H1 (cell line): ENCODE results near the gene ACLY. TPM values are rescaled to one million over a fixed set of nuclear protein-coding genes. Genes with fewer than 3 reads are reported as not detected.

ENCODE experiments used
- CTCF ChIA-PET: fragments of 300-600 bp; sonication (Branson Sonifier 250); formaldehyde crosslinking; loops from one replicate; lab custom pipeline; 2021; ENCODE audit not compliant: partially characterized antibody; lab: Charles Lee
- POLR2A ChIA-PET: fragments of 300-600 bp; sonication (Branson Sonifier 250); formaldehyde crosslinking; loops from one replicate; lab custom pipeline; 2021; ENCODE audit warnings: inconsistent platforms; ENCODE audit not compliant: partially characterized antibody; lab: Charles Lee
- DNase-seq, 2 experiments: peaks; one replicate each; pipeline versions ENCODE4 v3.0.0 to v3.0.0-alpha.2; 2010 to 2022; ENCODE audit warnings: low spot score in 2 of 2, low read depth in 1 of 2, mixed read lengths in 1 of 2
- FAIRE-seq: peaks from 2 replicates; lab custom pipeline; 2011; peaks lifted over from hg19 to GRCh38; lab: Jason Lieb, UNC
- H2AFZ ChIP-seq: 2 replicates; pipeline ENCODE4 v1.8.1; 2012; ENCODE audit warnings: low read length, inconsistent platforms
- H2AK5ac ChIP-seq: 2 replicates; pipeline ENCODE4 v1.6.1; 2013; ENCODE audit warnings: low read depth, low read length
- H2BK120ac ChIP-seq: replicated peaks from 2 replicates; pipeline ENCODE3; 2013; ENCODE audit warnings: low read depth, low read length, inconsistent platforms
- H2BK12ac ChIP-seq: 2 replicates; pipeline ENCODE4 v1.6.1; 2013; ENCODE audit warnings: low read depth, low read length
- H2BK15ac ChIP-seq: 2 replicates; pipeline ENCODE4 v1.6.1; 2013; ENCODE audit warnings: low read length
- H2BK20ac ChIP-seq: 2 replicates; pipeline ENCODE4 v1.6.1; 2013; ENCODE audit warnings: low read length
- H2BK5ac ChIP-seq: 2 replicates; pipeline ENCODE4 v1.6.1; 2013; ENCODE audit warnings: low read depth, low read length
- H3K14ac ChIP-seq: 2 replicates; pipeline ENCODE4 v1.6.1; 2013; ENCODE audit warnings: inconsistent platforms; ENCODE audit not compliant: insufficient read length
- H3K18ac ChIP-seq: 2 replicates; pipeline ENCODE4 v1.6.1; 2013; ENCODE audit warnings: low read length; ENCODE audit errors: extremely low read depth
- H3K23ac ChIP-seq: 2 replicates; pipeline ENCODE4 v1.6.1; 2013; ENCODE audit warnings: inconsistent platforms; ENCODE audit not compliant: insufficient read length
- H3K23me2 ChIP-seq: 2 replicates; pipeline ENCODE4 v1.6.1; 2013; ENCODE audit warnings: low read depth, low read length
- H3K27ac ChIP-seq: 2 replicates; pipeline ENCODE4 v1.6.1; 2011; ENCODE audit warnings: low read depth, low read length, inconsistent platforms
- H3K27me3 ChIP-seq, 4 experiments: replicated peaks in 1 of 4; 1 replicate in 1 of 4; 2 replicates in 3 of 4; pipeline versions ENCODE4 v1.6.1 to v1.8.1; 2011 to 2013; ENCODE audit warnings: low read length in 3 of 4, mild to moderate bottlenecking in 3 of 4, inconsistent platforms in 2 of 4, mixed read lengths in 2 of 4, moderate library complexity in 1 of 4; ENCODE audit not compliant: control insufficient read depth in 3 of 4, insufficient read depth in 3 of 4; ENCODE audit errors: extremely low read depth in 1 of 4
- H3K36me3 ChIP-seq, 4 experiments: 2 replicates each; pipeline versions ENCODE4 v1.6.1 to v1.8.1; 2011 to 2013; ENCODE audit warnings: mild to moderate bottlenecking in 4 of 4, low read length in 3 of 4, moderate library complexity in 2 of 4, control low read depth in 1 of 4, inconsistent platforms in 1 of 4; ENCODE audit not compliant: insufficient read depth in 4 of 4, control insufficient read depth in 2 of 4
- H3K4ac ChIP-seq: replicated peaks from 2 replicates; pipeline ENCODE3; 2013; ENCODE audit warnings: low read length, low read depth, mixed read lengths, inconsistent platforms; ENCODE audit not compliant: insufficient read length
- H3K4me1 ChIP-seq, 4 experiments: replicated peaks in 1 of 4; 1 replicate in 1 of 4; 2 replicates in 3 of 4; pipeline versions ENCODE4 v1.6.1 to v1.8.1; 2011 to 2013; ENCODE audit warnings: low read length in 3 of 4, inconsistent platforms in 2 of 4, mixed read lengths in 1 of 4; ENCODE audit not compliant: insufficient read depth in 4 of 4, control insufficient read depth in 3 of 4
- H3K4me2 ChIP-seq, 2 experiments: 2 replicates each; pipeline versions ENCODE4 v1.6.1 to v1.8.1; 2011 to 2013; ENCODE audit warnings: low read depth in 2 of 2, low read length in 2 of 2, control low read depth in 1 of 2, inconsistent platforms in 1 of 2, mild to moderate bottlenecking in 1 of 2; ENCODE audit not compliant: insufficient read depth in 1 of 2
- H3K4me3 ChIP-seq, 4 experiments: fragments of 200-600, 300-600 bp in 1 of 4; sonication (generic), shearing (Covaris generic), sonication (Bioruptor Twin) in 1 of 4; 2 replicates each; pipeline versions ENCODE4 v1.5.1 to v1.8.1; 2011 to 2016; ENCODE audit warnings: low read length in 4 of 4, low read depth in 3 of 4, control low read depth in 2 of 4, inconsistent platforms in 2 of 4, mild to moderate bottlenecking in 2 of 4, mixed read lengths in 1 of 4, moderate library complexity in 1 of 4; ENCODE audit not compliant: insufficient read depth in 2 of 4; ENCODE audit errors: extremely low read depth in 1 of 4
- H3K56ac ChIP-seq: replicated peaks from 2 replicates; pipeline ENCODE3; 2013; ENCODE audit warnings: low read depth, mild to moderate bottlenecking, mixed read lengths, low read length, inconsistent platforms; ENCODE audit not compliant: insufficient read length
- H3K79me1 ChIP-seq: 2 replicates; pipeline ENCODE4 v1.6.1; 2013; ENCODE audit warnings: low read depth, low read length, control low read depth
- H3K79me2 ChIP-seq, 2 experiments: 2 replicates each; pipeline versions ENCODE4 v1.6.1 to v1.8.1; 2012 to 2013; ENCODE audit warnings: low read length in 2 of 2, mild to moderate bottlenecking in 2 of 2, inconsistent platforms in 1 of 2; ENCODE audit not compliant: insufficient read depth in 2 of 2, control insufficient read depth in 1 of 2
- H3K9ac ChIP-seq, 4 experiments: replicated peaks in 1 of 4; 1 replicate in 1 of 4; 2 replicates in 3 of 4; pipeline versions ENCODE4 v1.6.1 to v1.8.1; 2011 to 2013; ENCODE audit warnings: low read depth in 3 of 4, low read length in 3 of 4, control low read depth in 2 of 4, mild to moderate bottlenecking in 2 of 4, moderate library complexity in 2 of 4, inconsistent platforms in 1 of 4; ENCODE audit errors: extremely low read depth in 1 of 4
- H3K9me3 ChIP-seq, 2 experiments: 2 replicates each; pipeline versions ENCODE4 v1.6.1 to v1.8.1; 2012 to 2013; ENCODE audit warnings: mild to moderate bottlenecking in 2 of 2, moderate library complexity in 2 of 2, control low read depth in 1 of 2, inconsistent platforms in 1 of 2, low read depth in 1 of 2, low read length in 1 of 2, mixed read lengths in 1 of 2; ENCODE audit not compliant: insufficient read depth in 2 of 2
- H4K20me1 ChIP-seq, 2 experiments: replicated peaks in 1 of 2; 2 replicates each; pipeline versions ENCODE3 to v1.8.1; 2011 to 2013; ENCODE audit warnings: inconsistent platforms in 2 of 2, low read length in 2 of 2, mild to moderate bottlenecking in 1 of 2; ENCODE audit not compliant: insufficient read depth in 2 of 2, control insufficient read depth in 1 of 2
- H4K5ac ChIP-seq: 2 replicates; pipeline ENCODE4 v1.6.1; 2013; ENCODE audit warnings: low read length, low read depth, mixed read lengths, inconsistent platforms; ENCODE audit not compliant: insufficient read length
- H4K8ac ChIP-seq: 2 replicates; pipeline ENCODE4 v1.8.0; 2013; ENCODE audit warnings: mild to moderate bottlenecking, moderate library complexity, low read length, inconsistent platforms; ENCODE audit not compliant: insufficient read depth; ENCODE audit errors: extremely low read depth
- H4K91ac ChIP-seq: replicated peaks from 2 replicates; pipeline ENCODE3; 2013; ENCODE audit warnings: low read length, mixed read lengths, inconsistent platforms; ENCODE audit not compliant: insufficient read length
- CHD2 ChIP-seq: IDR thresholded peaks from 2 replicates; pipeline ENCODE4 v1.6.1; 2012; ENCODE audit warnings: low read length, improper control_type of control experiment
- RXRA ChIP-seq: IDR thresholded peaks from 2 replicates; pipeline ENCODE4 v1.6.1; 2011; ENCODE audit warnings: low read depth, mild to moderate bottlenecking, low read length, moderate library complexity; ENCODE audit not compliant: insufficient read depth
- SIN3A ChIP-seq, 2 experiments: IDR thresholded peaks in 1 of 2; conservative IDR thresholded peaks in 1 of 2; 2 replicates each; pipeline ENCODE4 v1.6.1; 2011 to 2012; ENCODE audit warnings: low read length in 2 of 2, improper control_type of control experiment in 1 of 2, low read depth in 1 of 2, mild to moderate bottlenecking in 1 of 2
- TBP ChIP-seq: IDR thresholded peaks from 2 replicates; pipeline ENCODE4 v1.6.1; 2011; ENCODE audit warnings: low read depth, low read length, improper control_type of control experiment
- TEAD4 ChIP-seq: IDR thresholded peaks from 2 replicates; pipeline ENCODE4 v1.6.1; 2012; ENCODE audit warnings: low read depth, low read length, inconsistent platforms, mixed read lengths
- WGBS, 2 experiments: shearing (Covaris generic) in 1 of 2; methylation state at CpG; one replicate each; pipeline versions ENCODE4 v1.1.6 to v1.1.7; 2013 to 2015; ENCODE audit warnings: low lambda C conversion rate in 2 of 2, mixed read lengths in 2 of 2, inconsistent platforms in 1 of 2, low coverage in 1 of 2, missing lambda C conversion rate in 1 of 2; ENCODE audit not compliant: insufficient replicate concordance in 2 of 2, insufficient coverage in 1 of 2, insufficient read length in 1 of 2; ENCODE audit errors: extremely low coverage in 1 of 2, missing lambda C conversion rate in 1 of 2; 5-methylcytosine and 5-hydroxymethylcytosine counted together
- polyA plus RNA-seq, 7 experiments: library from polyadenylated mRNA; depleted of rRNA in 3 of 7; stranded (reverse) in 5 of 7; unstranded in 2 of 7; fragments of >200 nt in 5 of 7; fragments of 200-250 nt in 2 of 7; gene quantifications; 1 replicate in 5 of 7; 2 replicates in 1 of 7; 4 replicates in 1 of 7; pipeline versions ENCODE4 v1.2.1 to v1.2.3, GENCODE V29; 2011 to 2013; ENCODE audit warnings: missing spikeins in 2 of 7, mixed read lengths in 2 of 7
- total RNA-seq: library from RNA; stranded (reverse); fragmentation: NEBNext Ultra II Directional; extraction: Animal tissue kit (Norgen Biotek cat#: 25700); gene quantifications from 2 replicates; pipeline ENCODE4 v1.2.1, GENCODE V29; 2021

Gene ACLY
- total and polyA plus RNA-seq, 2 of the 8 experiments (the other 6 are each of a cell fraction or from before 2014, with no cell fraction given): 167 to 393 TPM

DNA sequence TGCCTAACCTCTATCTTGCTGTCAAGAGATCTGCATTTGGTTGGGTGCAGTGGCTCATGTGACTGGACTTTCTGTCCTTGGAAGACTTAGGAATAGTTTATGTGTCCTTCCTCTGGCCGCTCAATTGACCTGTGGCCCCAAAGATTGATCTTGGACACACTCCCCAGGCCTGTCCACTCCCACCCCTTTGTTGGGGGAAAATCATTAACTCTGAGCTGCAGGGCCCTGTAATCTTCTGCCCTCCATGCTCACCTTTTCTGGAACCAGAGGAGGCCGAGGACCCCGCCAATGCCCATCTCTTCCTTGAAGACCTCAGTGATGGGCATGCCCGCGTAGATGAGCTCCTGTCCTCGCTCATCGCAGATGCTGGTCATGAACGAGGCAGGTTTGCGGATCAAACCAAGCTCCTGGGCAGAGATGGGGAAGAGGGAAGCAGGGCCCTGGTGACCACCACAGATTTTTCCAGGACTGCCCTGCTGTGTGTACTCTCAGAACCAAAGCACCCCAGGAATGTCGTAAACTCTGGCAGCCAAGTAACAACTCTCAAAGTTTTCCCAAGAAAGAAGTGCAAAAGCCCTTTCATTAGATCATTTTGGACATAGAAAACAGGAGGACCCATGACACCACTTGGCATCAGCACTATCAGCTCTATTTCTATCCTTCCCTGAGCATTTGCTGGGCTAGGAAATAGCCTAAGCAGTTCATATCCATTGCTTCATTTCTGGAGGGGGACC, 45.0 kb downstream of the ACLY start:
- no peak overlapping the region for H2BK12ac ChIP-seq
- DNase-seq (no peak), FAIRE-seq (no peak)
- no peaks in the 10 kb centered on the region; a peak in 1 of 7 replicates for H3K27me3 ChIP-seq
- no peak overlapping the region for H2BK5ac ChIP-seq
- no peak overlapping the region for H4K8ac ChIP-seq
- H3K9ac ChIP-seq: no peak overlapping the region
- 96% methylated on average over 10 of the region's 10 CpGs; no CpG with 5 or more reads in 1 of the 2 experiments for WGBS, 2 experiments
- no peak overlapping the region for H3K56ac ChIP-seq
- no peak overlapping the region for H4K91ac ChIP-seq
- H4K5ac ChIP-seq: no peak overlapping the region
- H2BK120ac ChIP-seq: no peak overlapping the region
- no peak overlapping the region for H3K23ac ChIP-seq
- H3K4me2 ChIP-seq: no peak overlapping the region
- POLR2A ChIA-PET: interaction anchor here (0.6 to 3.2 kb wide), 8 partner anchors 9 to 132 kb away, joined by 3 to 12 read pairs (median 3); partner anchors contain the start of gene KLHL11
- H3K36me3 ChIP-seq: peaks cover 48 to 87% (median 74%) of the 10 kb centered on the region in 4 experiments
- CTCF ChIA-PET: interaction anchor here (1.1 to 1.8 kb wide), 5 partner anchors 16 to 183 kb away, joined by 3 to 4 read pairs (median 3); no protein-coding TSS in a partner anchor
- H2AK5ac ChIP-seq: no peak overlapping the region
- no peak overlapping the region for H2AFZ ChIP-seq
- no peak overlapping the region for H2BK15ac ChIP-seq
- H3K14ac ChIP-seq: no peak overlapping the region
- H3K4me3 ChIP-seq: no peak overlapping the region
- H4K20me1 ChIP-seq: peaks cover 0 to 9% of the 10 kb centered on the region in 2 experiments
- no peaks in the 10 kb centered on the region for H3K79me2 ChIP-seq
- H3K18ac ChIP-seq: no peak overlapping the region
- H3K4me1 ChIP-seq: no peaks in the 10 kb centered on the region
- TF ChIP-seq TEAD4: no peak
- TF ChIP-seq RXRA: no peak
- TF ChIP-seq TBP: no peak
- no peak for TF ChIP-seq CHD2
- no peak for TF ChIP-seq SIN3A (conservative IDR thresholded peaks at IDR 0.05 in 1 of 2, IDR thresholded peaks at IDR 0.05 in 1 of 2; ENCODE audit: low read depth in 1 of 2, low read length in 2 of 2)
- TF ChIP-seq, all 59 proteins: peak for 0
- peaks cover 0 to 3% of the 10 kb centered on the region in 2 experiments; a peak in 1 of 4 replicates for H3K9me3 ChIP-seq
- H2BK20ac ChIP-seq: no peak overlapping the region
- H3K27ac ChIP-seq: no peak overlapping the region
- no peaks in the 10 kb centered on the region for H3K23me2 ChIP-seq
- no peak overlapping the region for H3K4ac ChIP-seq
- no peaks in the 10 kb centered on the region; the same call in 1 of the 2 replicates for H3K79me1 ChIP-seq
